NCI-H2107 treated with DMSO at 0.1 percent for 48 hours (cell line): ENCODE data around the gene SWAP70.
"Not testable (repeated sequence)": the region's sequence is repeated elsewhere in the genome, so short reads cannot be mapped to it uniquely, and the experiment has no call there.

ENCODE experiments used
- DNase-seq: peaks from one replicate; lab custom pipeline; 2025; ENCODE audit not compliant: unreplicated experiment; lab: John Stamatoyannopoulos, UW

SWAP70 gene

DNA sequence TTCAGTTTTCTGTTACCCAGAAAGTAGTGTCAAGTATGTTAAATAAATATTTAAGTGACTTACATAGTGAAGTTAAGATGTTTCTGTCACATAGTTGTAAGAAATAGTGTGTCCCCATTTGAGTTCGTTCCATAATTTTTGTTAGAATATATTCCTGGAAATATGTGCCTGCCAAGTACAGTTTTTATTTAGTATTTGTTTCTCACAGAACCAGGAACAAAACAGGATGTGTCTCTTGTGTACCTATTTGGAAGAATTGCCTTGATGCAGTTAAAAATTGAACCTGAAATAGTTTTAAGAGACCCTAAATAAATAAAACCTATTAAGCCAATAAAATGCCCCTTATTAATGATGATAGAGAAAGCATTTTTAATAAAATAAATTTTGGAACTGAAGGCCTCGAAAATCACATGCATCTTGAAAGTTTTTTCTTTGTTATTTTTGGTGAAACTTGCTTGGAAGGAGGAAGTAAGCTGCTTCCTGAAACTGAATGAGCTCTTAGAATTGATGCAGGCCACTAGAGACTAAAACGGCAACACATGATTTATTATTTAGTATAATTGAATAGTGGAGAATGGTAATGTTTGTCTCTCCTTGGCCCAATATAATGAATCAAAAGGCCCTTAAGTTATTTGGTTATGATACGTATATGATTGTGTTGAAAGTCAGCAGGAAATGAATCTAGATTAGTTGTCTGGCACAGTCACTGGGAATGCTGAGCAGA is 55.9 kb downstream of the SWAP70 start:
- no peak for DNase-seq

DNA sequence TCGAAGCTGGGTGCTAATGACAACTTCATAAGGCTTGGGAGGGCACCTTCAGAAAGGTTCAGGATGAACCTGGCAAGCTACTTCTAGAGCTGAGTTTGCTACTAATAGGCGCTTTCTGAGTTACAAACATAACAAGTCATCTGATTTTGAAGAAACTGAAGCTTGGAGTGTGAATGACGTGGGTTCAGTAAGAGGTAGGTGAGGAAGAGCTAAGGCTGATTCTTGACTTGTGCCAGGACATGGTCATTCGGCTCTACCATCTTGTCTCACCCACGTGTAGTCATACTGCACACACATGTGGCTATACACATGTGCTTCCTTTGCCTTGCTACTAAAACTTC is 56.4 kb downstream of the SWAP70 start:
- DNase-seq, result no peak

DNA sequence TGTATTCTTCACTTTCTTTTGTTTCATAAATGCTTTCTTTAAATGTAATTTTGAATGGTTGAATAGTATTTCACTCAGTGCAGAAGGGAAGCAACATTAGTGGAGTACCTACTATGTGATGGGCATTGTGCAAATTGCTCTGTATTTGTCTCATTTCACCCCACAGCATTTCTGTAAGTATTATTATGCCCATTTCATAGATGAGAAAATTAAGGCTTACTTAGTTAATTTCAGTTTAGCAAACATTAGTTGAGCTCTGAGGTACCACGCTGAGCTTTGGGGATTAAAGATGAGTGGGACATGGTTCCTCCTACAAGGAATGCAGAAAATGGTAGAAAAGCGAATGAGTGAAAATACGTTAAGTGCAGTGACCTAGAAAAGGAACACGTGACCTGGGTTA is 58.1 kb downstream of the SWAP70 start:
- DNase-seq, result no peak

DNA sequence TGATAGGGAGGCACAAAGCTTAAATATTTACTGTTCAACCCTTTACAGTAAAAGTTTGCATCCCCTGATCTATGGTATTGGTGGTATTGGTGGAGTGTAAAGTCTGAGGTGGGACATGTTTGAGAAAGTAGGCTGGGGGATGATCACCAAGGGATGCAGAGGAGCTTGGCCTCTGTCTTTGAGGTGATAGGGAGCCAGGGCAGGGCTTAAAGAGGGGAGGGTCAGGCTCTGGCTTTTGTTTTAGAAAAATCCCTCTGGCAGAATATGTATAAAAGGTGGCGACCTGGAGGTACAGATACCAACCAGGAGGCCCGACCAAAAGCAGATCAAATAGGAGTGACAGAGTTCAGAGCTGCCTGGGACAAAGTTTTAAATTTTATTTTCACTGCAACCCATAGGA is 59.0 kb downstream of the SWAP70 start:
- DNase-seq, result no peak

DNA sequence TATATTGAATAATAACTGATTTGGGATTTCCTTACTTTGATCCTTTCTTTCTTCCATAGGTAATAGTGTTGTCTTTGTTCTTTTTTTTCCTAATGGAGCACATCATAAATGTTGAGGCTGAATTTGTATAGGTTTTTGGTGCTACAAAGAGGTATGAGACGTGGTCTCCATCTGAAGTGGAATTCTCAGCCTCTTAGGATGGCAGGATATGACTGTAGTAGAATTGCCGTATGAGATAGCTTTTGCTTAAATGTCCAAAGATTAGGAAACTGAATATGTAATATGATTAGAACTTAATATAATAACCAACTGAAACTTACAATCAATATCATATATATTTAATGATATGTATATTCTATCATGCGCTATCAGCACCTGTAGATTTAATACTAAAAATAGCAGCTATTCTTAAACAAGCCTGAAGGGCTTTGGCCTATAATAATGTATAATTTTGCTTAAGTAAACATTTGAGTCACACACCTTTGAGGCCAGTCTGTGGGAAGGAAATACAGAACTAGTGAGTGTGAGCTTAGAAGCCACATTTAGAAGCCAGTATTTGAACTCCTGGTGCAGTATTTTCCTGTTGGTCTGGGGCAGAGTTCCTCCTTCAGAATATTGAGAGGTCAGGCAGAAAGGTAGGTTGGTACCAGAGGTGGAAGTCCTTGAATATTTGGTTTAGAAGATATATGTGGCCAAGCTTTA is 62.6 kb downstream of the SWAP70 start:
- peak; percentile 8 for DNase-seq

DNA sequence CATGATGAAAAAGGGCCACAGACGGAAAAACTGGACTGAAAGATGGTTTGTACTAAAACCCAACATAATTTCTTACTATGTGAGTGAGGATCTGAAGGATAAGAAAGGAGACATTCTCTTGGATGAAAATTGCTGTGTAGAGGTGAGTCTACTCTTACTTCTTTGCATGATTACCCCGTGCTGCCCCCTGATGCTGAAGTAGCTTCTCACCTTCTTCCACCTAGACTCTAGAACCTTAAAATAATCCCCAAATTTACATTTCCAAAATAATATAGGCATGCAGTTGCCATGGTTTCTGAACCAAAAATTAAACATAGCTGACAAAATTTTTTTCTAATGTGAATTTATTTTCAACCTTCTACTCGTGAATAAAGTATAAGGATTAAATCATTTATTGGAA is 64.2 kb downstream of the SWAP70 start:
- no peak for DNase-seq

DNA sequence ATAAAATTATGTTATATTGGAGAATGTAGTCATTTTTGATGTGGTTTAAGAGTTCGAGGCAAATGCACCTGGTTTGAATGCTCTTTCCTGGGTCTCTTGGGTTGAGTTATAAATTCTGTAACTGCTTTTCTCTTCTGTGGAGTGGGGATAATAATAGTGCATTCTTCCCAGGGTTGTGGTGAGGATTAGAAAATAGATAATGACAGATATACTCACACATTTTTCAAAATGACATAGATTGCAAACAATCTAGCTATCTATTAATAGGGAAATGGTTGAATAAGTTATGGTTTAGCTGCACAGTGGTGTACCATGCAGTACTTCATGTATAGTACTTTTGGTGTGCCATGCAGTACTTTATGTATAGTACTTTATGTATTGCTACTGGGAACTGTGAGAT is 67.4 kb downstream of the SWAP70 start:
- no peak for DNase-seq

DNA sequence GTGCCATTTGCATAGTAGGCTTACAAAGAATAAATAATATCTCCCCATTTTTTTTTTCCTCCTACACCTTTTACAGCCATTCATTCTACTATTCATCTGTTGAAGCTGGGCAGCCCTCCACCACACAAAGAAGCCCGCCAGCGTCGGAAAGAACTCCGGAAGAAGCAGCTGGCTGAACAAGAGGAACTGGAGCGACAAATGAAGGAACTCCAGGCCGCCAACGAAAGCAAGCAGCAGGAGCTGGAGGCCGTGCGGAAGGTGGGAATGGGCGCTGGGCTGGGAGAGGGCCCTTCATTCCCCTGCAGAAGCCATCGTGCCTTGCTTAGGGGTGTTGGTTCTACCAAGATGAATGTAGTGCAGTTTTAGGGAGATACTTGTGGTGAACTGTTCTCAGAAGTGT is 68.6 kb downstream of the SWAP70 start:
- no peak for DNase-seq

DNA sequence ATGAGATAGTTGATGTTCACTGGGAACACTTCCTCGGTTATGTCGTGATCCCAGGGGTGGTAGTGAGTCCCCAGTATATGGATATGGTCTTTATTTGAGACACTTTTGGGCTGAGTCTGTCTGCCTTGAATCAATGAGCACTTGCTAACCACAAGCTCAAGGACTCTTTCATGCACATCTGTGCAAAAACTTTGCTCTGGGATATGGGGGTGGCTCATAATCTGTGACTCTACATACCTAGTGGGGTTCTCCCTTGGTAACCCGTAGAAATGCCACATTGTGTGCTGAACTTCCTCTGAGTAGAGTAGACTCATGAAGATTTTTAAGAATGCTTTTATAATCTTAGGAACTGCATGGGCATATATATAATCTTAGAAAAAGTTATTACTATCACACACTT is 69.3 kb downstream of the SWAP70 start:
- DNase-seq, result no peak

DNA sequence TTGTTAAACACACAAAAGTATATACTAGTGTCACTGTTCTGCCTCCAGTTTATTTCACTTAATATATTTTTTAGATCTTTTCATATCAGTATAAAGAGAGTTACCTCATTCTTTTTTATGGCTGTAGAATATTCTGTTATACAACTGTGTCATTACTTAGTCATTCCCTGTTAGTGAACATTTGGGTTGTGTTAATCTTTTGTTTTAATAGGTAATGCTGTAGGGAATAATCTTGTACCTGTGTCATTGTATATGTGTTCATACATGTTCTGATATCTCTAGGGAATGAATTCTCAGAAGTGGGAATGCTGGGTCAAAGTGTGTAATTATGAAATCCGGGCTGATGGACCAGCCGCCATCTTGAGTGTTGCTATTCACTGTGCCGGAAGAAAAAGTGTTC is 71.4 kb downstream of the SWAP70 start:
- DNase-seq, result no peak

DNA sequence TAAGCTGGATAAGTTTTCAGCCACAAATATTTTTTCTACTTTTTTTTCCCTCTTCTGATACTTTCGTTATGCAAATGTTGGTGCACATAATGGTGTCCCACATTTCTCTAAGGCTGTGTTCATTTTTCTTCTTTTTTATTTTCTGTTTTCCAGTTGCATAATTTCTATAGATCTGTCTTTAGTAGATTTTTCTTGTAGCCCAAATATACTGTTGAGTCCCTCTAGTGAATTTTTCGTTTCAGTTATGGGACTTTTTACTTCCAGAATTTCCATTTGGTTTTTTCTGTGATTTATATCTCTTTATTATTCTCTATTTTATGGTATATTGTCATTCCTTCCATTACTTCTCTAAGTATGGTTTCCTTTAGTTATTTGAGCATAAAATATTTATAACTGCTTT is 72.0 kb downstream of the SWAP70 start:
- DNase-seq, result no peak

DNA sequence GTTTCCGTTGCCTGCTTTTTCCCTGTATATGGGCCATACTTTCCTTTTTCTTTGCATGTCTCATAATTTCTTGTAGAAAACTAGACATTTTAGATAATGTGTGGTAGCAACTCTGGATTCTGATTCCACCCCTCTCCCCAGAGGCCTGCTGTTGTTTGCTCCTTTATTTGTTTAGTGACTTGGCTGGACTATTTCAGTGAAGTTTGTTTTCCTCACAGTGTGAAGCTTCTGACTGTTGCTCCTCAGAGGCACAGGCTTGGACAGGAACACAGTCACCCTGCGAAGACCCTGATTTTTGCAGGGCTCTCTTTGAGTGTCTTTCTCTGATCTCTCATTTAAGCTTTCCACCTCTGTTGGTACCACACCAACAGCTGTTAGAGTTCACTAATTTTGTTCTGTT is 72.5 kb downstream of the SWAP70 start:
- no peak for DNase-seq

DNA sequence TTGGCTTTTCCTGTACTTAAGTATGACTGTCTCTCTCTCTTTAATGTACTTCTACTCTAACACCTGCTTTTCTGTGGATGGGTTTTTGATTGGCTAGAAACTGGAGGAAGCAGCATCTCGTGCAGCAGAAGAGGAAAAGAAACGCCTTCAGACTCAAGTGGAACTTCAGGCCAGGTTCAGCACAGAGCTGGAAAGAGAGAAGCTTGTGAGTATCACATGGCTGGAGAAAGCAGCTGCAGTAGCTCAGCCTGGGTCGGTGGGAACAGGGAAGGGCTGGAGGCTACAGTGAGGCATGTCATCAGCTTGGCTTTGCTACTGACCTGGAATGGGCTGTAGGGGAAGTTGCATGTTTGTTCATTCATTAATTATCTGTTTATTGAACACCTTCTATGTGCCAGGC is 74.2 kb downstream of the SWAP70 start:
- no peak for DNase-seq

DNA sequence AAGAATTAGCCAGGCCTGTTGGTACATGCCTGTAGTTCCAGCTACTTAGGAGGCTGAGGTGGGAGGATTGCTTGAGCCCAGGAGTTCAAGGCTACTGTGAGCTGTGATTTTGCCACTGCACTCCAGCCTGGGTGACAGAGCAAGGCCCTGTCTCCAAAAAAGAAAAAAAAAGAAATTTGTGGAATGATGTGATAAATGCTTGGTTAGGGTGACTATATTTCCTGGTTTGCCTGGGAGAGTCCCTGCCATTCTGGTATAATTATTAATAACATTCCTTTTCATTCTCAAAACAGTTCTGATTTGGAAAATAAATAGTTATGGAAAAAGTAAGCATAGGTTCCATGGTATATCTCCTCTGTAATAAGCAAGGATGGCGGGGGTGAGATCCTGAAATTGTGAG is 74.8 kb downstream of the SWAP70 start:
- DNase-seq, result no peak

DNA sequence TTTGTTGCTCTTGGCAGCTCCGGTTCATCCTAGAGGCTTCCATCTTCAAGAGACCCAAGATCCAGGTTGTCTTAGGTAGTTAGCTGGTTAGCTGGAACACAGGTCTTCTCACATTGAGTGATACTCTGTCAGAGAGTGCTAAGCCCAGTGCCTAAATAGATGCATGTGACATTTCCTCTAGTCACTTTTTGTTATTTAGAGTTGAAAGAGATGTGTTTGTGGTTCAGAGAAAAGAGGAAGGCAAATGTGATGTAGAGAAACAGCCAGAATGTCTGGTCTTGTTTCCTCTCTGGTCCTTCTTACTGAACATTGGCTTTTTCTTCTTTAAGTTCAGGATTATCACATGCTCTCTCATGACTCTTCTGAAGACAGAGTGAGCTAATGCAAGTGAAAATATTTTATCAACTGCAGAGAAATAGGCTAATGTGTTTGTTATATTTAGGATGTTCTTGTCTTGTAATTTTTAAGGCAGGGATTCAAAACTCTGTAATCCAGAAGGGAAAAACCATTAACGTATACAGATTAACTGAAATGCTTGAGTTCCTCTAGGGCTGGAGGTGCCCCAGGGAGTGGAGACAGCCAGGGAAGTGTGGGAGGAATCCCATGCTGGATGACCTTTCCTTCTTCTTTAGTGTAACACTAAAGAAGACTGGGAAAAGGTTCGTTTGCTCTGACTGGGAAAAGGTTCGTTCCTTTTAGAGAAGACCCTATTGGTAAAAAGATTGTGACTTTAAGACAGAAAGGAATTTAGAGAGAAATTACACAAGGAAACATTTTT is 75.4 kb downstream of the SWAP70 start:
- no peak for DNase-seq

DNA sequence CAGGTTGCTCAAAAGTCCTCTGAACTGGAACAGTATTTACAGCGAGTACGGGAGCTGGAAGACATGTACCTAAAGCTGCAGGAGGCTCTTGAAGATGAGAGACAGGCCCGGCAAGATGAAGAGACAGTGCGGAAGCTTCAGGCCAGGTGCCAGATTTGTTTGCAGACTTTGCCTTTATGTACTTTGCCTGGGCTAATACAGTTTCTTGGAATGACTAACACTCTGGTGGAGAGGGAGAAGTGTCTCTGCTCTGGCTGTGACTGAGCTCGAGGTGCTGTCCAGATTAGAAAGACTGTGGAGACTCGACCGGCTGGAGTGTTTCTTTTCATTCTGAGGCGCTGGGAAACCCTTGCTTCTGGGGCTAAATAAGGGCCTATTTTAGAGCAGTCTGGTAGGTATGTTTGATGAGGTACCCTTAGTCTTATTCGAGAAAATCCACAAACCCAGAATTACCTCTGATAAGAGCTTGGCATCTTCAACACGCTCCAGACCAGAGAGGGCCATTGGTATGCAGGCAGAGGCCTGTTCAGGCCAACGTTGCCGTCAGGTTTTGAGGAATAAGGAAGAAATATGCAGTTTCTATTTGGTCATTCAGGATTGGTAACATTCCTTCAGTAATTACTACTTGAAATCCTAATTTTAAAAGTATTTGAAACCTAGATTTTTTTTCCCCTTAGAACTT is 76.5 kb downstream of the SWAP70 start:
- DNase-seq, result no peak

DNA sequence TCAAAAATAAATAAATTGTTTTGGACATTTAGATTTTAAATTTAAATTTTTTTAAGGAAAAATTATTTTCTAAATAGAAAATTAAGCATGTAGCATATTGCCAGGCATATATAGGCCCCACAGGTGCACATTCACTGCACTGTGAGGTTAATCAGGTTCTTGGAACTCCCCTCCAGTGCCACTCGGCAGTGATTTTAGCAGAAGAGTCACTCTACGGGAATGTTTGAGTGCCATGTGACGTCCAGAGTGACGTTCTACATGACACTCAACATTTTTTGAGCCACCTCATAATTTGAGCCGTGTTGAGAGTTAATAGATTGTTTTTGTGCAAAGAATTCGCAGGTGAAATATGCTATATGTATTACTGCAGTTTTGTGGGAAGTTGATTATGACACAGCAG is 77.4 kb downstream of the SWAP70 start:
- no peak for DNase-seq

DNA sequence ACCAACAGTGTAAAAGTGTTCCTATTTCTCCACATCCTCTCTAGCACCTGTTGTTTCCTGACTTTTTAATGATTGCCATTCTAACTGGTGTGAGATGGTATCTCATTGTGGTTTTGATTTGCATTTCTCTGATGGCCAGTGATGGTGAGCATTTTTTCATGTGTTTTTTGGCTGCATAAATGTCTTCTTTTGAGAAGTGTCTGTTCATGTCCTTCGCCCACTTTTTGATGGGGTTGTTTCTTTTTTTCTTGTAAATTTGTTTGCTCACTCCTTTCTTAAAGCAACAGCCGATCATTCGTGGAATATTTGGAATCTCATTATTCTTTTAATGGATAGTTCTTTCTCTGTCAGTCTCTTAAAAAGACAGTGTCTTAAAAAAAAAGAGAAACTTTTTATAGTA is 79.6 kb downstream of the SWAP70 start:
- not testable (repeated sequence) for DNase-seq

DNA sequence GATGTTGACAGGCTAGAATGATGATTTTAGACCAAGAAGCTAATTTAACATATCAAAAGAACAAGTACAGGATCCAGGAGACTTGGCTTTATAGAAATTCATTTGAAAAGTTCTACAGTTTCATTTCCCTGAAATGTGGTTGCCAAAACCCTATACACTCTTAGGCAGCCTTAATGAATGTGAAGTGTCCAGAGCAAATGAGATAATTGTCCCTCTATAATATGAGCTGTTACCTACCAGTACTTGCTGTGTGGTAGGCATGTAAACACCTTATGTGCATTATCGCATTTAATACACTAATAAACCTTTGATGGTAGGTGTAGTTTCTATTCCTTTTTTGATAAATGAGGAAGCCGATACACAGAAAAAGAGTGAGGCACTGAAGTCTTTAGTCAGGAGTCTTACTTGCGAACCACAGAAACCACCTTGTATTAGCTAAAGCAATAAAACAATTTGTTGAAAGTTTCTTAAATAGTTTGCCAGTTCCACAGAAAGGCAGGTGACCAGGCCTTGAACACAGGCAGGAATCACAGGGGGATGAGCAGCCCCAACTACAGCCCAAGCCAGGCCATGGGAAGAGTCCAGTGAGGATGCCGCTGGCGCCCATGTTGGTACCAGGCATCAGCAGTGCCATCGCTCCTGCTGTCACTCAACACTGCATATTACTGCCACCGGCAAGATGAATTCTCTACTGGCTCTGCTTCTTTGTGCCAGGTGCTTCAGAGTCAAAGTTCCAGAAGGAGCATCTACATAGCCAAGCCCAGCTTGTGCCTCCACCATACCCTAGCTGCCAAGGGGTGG is 81.7 kb downstream of the SWAP70 start:
- DNase-seq, result peak; percentile 51

DNA sequence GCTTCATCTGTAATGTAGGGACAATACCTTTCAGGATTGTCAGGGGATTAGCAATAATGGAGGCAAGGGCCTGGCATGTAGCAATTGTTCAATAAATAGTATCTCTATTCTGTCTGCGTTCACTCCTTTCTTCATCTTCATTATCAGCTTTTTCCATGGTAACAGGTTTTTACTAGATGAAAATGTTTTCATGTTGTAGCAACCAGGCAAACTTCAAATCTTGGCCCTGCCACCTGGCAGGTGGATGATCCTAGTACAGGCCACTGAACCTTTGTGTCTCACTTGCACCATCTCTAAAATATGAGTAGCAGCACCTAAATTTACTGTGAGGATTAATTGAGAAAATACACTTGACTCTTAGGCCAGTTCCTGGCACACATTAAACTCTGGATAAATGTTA is 83.4 kb downstream of the SWAP70 start:
- no peak for DNase-seq

DNA sequence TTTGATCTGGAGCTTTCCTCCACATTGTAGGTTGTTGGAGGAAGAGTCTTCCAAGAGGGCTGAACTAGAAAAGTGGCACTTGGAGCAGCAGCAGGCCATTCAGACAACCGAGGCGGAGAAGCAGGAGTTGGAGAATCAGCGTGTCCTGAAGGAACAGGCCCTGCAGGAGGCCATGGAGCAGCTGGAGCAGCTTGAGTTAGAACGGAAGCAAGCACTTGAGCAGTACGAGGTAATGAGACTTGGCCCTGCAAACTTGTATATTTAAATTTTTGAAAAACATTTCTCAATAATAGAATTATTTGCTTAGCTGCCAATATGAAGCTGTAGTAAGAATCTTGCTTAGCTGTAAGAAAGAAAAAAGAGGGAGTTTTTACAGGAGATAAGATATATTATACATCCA is 84.0 kb downstream of the SWAP70 start:
- no peak for DNase-seq
